NT2/D1 (cell line): ENCODE measurements around the gene DSE.

ENCODE experiments used
- SUZ12 ChIP-seq: IDR thresholded peaks from 2 replicates; pipeline ENCODE4 v1.6.1; 2011; ENCODE audit not compliant: insufficient read length, insufficient read depth; ENCODE audit errors: extremely low read depth
- YY1 ChIP-seq: IDR thresholded peaks from 2 replicates; pipeline ENCODE4 v1.6.1; 2011; ENCODE audit not compliant: insufficient read length, insufficient read depth

DNA sequence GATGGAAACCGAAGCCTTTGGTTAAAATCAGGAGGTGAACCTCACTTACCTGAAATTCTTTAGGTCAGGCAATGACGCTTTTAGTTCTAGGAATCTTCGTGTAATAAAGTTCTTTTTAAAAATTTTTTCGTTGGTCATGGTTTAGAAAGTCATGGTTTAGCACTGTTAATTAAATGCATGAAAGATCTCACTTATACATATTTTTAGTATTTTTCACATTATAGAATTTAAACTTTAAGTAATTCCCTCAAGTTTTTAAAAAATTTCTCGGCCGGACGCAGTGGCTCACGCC, 1.1 kb downstream of the DSE start:
- TF ChIP-seq YY1: no peak
- no peak for TF ChIP-seq SUZ12
